Neural crest cell (in vitro differentiated cells): ENCODE data around the gene TOMM5. TPM values are rescaled to one million over a fixed set of nuclear protein-coding genes. Genes with fewer than 3 reads are reported as not detected.

Source experiments
- DNase-seq: peaks from one replicate; pipeline ENCODE4 v3.0.0; 2021; ENCODE audit warnings: low read depth, mixed read lengths, low spot score
- H3K27ac Mint-ChIP-seq: one replicate; pipeline ENCODE4 v1.8.0; 2021; ENCODE audit warnings: mild to moderate bottlenecking, mixed read lengths; ENCODE audit not compliant: unreplicated experiment
- H3K27me3 Mint-ChIP-seq: 2 replicates; pipeline ENCODE4 v1.8.0; 2021; ENCODE audit warnings: low read depth, mild to moderate bottlenecking, mixed read lengths
- H3K36me3 Mint-ChIP-seq: 2 replicates; pipeline ENCODE4 v1.8.0; 2021; ENCODE audit warnings: low read depth, mild to moderate bottlenecking, mixed read lengths
- H3K4me1 Mint-ChIP-seq: 2 replicates; pipeline ENCODE4 v1.8.0; 2021; ENCODE audit warnings: mixed read lengths
- H3K4me3 Mint-ChIP-seq: one replicate; pipeline ENCODE4 v1.8.0; 2021; ENCODE audit warnings: mild to moderate bottlenecking, mixed read lengths
- H3K9me3 Mint-ChIP-seq: 2 replicates; pipeline ENCODE4 v1.8.0; 2021; ENCODE audit warnings: mixed read lengths
- CTCF ChIP-seq: fragments of 200-600 bp; sonication (generic); conservative IDR thresholded peaks from 2 replicates; pipeline ENCODE4 v1.5.0; 2021; ENCODE audit warnings: antibody characterized with exemption, mild to moderate bottlenecking
- total RNA-seq: library from RNA; stranded (reverse); gene quantifications from 2 replicates; pipeline ENCODE4 v1.2.1, GENCODE V29; 2021

The TOMM5 gene
- total RNA-seq, 1 donor from 2014 or later: 155 TPM

- peaks cover 9% of the 10 kb centered on the region for H3K4me1 Mint-ChIP-seq
- H3K36me3 Mint-ChIP-seq: no peaks in the 10 kb centered on the region
- H3K4me3 Mint-ChIP-seq: no peak overlapping the region
- H3K27me3 Mint-ChIP-seq: peaks cover 10% of the 10 kb centered on the region
- H3K9me3 Mint-ChIP-seq: no peaks in the 10 kb centered on the region
- DNase-seq: no peak
- TF ChIP-seq CTCF: no peak
- H3K27ac Mint-ChIP-seq: peak overlapping the region; percentile 57
Observed at GRCh38 chr9:37636511-37637448, 44.4 kb upstream of the TOMM5 start.

- Mint-ChIP-seq H3K9me3 (no peaks in the 10 kb centered on the region), H3K4me1 (peaks cover under 1% of the 10 kb centered on the region), H3K27ac (no peak overlapping the region), H3K4me3 (no peak overlapping the region), H3K36me3 (no peaks in the 10 kb centered on the region), H3K27me3 (peaks cover 6% of the 10 kb centered on the region)
- no peak for DNase-seq
- no peak for TF ChIP-seq CTCF
Observed at GRCh38 chr9:37635808-37636207, 43.4 kb upstream of the TOMM5 start.

- no peak for DNase-seq
- Mint-ChIP-seq H3K36me3 (no peaks in the 10 kb centered on the region), H3K27me3 (peaks cover 8% of the 10 kb centered on the region), H3K27ac (no peak overlapping the region), H3K9me3 (no peaks in the 10 kb centered on the region), H3K4me3 (no peak overlapping the region), H3K4me1 (no peaks in the 10 kb centered on the region)
- TF ChIP-seq CTCF: no peak
Observed at GRCh38 chr9:37632479-37632878, 40.1 kb upstream of the TOMM5 start.

- Mint-ChIP-seq H3K27me3 (peaks cover 5% of the 10 kb centered on the region), H3K9me3 (no peaks in the 10 kb centered on the region), H3K36me3 (no peaks in the 10 kb centered on the region), H3K4me1 (no peaks in the 10 kb centered on the region), H3K27ac (no peak overlapping the region), H3K4me3 (no peak overlapping the region)
- no peak for DNase-seq
- TF ChIP-seq CTCF: no peak
Observed at GRCh38 chr9:37626708-37627292, 34.4 kb upstream of the TOMM5 start.

- H3K27ac Mint-ChIP-seq: no peak overlapping the region
- no peaks in the 10 kb centered on the region for H3K36me3 Mint-ChIP-seq
- no peaks in the 10 kb centered on the region for H3K9me3 Mint-ChIP-seq
- no peak for TF ChIP-seq CTCF
- H3K4me3 Mint-ChIP-seq: no peak overlapping the region
- DNase-seq: no peak
- peaks cover 5% of the 10 kb centered on the region for H3K4me1 Mint-ChIP-seq
- H3K27me3 Mint-ChIP-seq: peaks cover 5% of the 10 kb centered on the region
Observed at GRCh38 chr9:37625758-37626147, 33.4 kb upstream of the TOMM5 start.
